ENCODE measurements around the gene NTHL1.
"Not testable (repeated sequence)": the region's sequence is repeated elsewhere in the genome, so short reads cannot be mapped to it uniquely, and the experiment has no call there.

The NTHL1 gene

GRCh38 chr16:2040041-2040786, 7.4 kb downstream of the NTHL1 start:
- DNase-seq, result no peak

- DNase-seq, result peak; percentile 89
These were observed 8.2 kb downstream of the NTHL1 start for GRCh38 chr16:2039274-2040031.

- no peak for DNase-seq
These were observed 9.0 kb downstream of the NTHL1 start for GRCh38 chr16:2038382-2039231.

- no peak for DNase-seq
These were observed 9.8 kb downstream of the NTHL1 start for GRCh38 chr16:2037647-2038381.

DNA sequence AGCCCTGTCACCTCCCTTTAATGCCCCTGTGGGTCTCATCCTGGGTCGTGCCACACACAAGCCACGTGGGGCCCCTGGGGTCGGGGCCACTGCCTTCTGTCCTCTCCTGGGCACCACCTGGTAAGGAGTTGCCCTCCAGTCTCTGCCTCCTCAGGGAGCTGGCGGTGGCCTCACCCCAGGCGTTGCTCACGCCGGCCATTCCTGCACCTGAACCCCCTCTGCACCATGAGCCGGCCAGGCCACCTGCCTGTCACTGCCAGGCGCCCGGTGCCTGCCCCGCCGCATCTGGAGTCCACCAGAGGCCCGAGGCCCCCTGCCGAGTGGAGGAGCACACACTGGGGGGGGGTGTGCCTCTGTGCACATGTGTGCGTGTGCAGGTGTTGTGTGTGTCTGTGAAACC, 10.5 kb downstream of the NTHL1 start:
- no peak for DNase-seq

- DNase-seq, result no peak
These were observed 11.3 kb downstream of the NTHL1 start for GRCh38 chr16:2036200-2036966.

GRCh38 chr16:2035431-2036199, 12.0 kb downstream of the NTHL1 start:
- DNase-seq, result peak; percentile 73

DNA sequence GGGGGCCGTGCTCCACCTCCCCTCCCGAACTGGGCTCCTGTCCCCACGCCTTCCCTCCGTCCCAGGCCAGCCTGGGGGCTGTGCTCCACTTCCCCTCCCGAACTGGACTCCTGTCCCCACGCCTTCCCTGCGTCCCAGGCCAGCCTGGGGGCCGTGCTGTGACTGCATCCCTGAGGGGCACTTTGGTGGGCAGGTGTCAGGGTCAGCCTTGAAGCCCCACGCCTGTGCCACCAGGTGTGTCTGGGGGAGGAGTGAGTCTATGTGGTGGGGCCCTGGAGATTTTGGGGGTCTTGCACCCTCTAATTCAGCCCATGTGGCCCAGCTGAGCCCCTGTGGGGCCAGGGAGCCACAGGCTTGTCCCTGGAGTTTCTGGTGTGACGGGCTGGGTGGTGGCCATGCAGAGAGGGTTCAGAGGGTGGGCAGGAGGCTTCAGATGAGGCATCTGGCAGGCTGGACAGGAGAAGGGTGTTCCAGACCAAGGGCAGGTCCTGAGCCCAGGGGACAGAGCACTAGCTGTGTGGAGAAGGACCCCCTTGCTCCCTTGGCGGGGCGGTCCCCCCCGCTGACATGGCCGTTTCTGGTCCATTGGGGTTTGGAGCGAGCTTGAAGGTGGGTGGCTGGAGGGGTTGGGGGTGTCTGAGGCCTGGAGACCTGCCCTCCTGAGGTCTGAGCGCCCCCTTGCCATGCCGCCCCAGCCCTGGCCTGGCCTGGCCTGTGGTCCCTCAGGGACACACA, 12.8 kb downstream of the NTHL1 start:
- no peak for DNase-seq

DNA sequence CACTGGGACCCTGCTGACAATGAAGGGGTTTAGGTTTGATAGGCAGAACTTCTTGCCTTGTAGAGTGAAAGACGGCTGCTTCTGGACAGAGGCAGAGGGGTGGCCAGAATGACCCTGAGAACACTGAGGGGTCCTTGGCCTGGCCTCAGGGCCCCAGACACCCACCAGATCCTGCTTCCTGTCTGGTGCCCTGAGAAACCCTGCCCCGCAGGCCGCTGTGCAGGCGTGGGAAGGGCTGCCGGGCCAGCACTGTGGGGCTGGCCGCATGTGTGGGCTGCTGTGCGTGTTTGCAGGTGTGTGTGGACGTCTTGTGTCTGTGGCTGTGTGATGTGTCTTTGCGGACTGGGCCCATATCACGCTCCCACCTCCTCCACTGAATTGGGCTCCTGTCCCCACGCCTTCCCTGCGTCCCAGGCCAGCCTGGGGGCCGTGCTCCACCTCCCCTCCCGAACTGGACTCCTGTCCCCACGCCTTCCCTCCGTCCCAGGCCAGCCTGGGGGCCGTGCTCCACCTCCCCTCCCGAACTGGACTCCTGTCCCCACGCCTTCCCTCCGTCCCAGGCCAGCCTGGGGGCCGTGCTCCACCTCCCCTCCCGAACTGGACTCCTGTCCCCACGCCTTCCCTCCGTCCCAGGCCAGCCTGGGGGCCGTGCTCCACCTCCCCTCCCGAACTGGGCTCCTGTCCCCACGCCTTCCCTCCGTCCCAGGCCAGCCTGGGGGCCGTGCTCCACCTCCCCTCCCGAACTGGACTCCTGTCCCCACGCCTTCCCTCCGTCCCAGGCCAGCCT, 13.5 kb downstream of the NTHL1 start:
- DNase-seq, result not testable (repeated sequence)

DNA sequence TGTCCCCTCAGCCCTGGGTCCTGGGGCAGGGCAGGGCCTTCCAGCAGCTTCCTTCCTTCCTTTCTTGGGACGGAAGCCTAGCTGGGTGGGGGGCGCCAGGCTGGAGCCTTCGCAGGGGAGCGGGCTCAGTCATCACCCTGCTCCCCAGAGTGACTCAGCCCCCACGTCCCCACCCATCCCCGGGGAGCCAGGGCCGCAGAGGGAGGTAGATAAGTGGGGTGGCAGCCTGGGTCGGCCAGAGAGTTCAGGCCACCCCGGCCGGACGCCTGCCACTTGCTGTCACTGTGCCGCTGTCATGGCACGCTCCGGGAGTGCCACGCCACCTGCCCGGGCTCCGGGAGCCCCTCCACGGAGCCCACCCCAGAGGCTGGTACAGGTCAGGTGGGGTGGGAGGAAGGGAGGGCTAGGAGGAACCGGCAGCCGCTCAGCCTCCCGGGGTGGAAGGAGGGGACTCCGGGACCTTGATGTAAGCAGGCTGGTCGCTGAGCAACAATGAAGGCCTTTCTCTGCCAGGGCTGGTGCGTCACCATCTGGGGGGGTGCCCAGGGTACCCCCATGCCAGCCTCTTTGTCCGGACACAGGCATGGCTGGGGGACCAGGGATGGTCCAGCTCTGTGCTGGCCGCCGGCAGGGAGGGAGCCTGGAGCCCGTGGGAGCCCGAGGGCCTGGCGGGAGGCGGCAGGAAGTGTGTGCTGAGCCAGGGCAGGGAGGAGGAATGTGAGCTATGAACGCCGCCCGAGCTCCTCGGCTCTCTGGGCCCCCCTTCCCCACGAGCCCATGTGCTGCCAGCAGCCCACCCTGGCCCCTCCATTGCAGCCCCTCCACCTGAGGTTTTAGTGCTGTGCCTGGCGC, 14.4 kb downstream of the NTHL1 start:
- DNase-seq, result peak; percentile 70

- no peak for DNase-seq
These were observed 15.2 kb downstream of the NTHL1 start for GRCh38 chr16:2032285-2033056.

- DNase-seq, result no peak
These were observed 16.5 kb downstream of the NTHL1 start for GRCh38 chr16:2031081-2031577.

DNA sequence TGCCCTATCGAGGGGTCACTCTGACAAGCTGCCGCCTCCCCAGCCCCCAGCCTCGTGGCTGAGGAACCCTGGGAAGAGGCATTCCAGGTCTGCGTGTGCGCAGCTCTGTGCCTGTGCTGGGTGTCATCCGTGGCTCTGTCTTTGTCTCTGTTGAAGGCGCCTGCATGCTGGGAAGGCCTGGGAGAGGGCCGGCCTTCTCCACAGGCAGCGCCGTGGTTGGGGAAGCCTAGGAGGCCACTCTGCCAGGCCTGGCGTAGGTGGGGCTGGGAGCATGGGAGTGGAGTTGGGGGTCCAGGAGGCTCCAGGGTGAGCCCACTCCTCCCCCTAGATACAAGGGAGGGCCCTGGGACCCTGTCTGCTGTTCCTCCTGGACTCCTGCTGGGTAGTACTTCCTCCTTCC, 17.6 kb downstream of the NTHL1 start:
- DNase-seq, result no peak

- DNase-seq, result no peak
These were observed 18.3 kb downstream of the NTHL1 start for GRCh38 chr16:2029350-2029749.

- DNase-seq, result no peak
These were observed 18.9 kb downstream of the NTHL1 start for GRCh38 chr16:2028620-2029220.

- no peak for DNase-seq
These were observed 19.5 kb downstream of the NTHL1 start for GRCh38 chr16:2028146-2028545.

All from HCEC 1CT (cell line).